ENCODE results near the gene DLST. TPM values are rescaled to one million over a fixed set of nuclear protein-coding genes. Genes with fewer than 3 reads are reported as not detected.

The DLST gene
- total RNA-seq, 1 donor = 62.6 TPM

- no peak for TF ChIP-seq CTCF (IDR thresholded peaks at IDR 0.05; ENCODE audit: insufficient read depth, low read depth, low read length)
- no peak overlapping the region for H3K4me3 ChIP-seq (ENCODE audit: low read depth, low read length)
These were observed 21.4 kb downstream of the DLST start for GRCh38 chr14:74902941-74903705.

GRCh38 chr14:74904635-74905503, 23.2 kb downstream of the DLST start:
- no peak for TF ChIP-seq CTCF (IDR thresholded peaks at IDR 0.05; ENCODE audit: insufficient read depth, low read depth, low read length)
- no peak overlapping the region for H3K4me3 ChIP-seq (ENCODE audit: low read depth, low read length)
- no peak for DNase-seq (ENCODE audit: low read depth)

More at GRCh38 chr14:74902941-74903705, 21.4 kb downstream of the DLST start:
- no peak for DNase-seq (ENCODE audit: low read depth)

- peak; percentile 61 for DNase-seq (ENCODE audit: low read depth)
- H3K4me3 ChIP-seq (ENCODE audit: low read depth, low read length) = no peak overlapping the region
- peak; percentile 95 for TF ChIP-seq CTCF (IDR thresholded peaks at IDR 0.05; ENCODE audit: insufficient read depth, low read depth, low read length)
These were observed 24.0 kb downstream of the DLST start for GRCh38 chr14:74905595-74906142.

- no peak for DNase-seq (ENCODE audit: low read depth)
- no peak overlapping the region for H3K4me3 ChIP-seq (ENCODE audit: low read depth, low read length)
- TF ChIP-seq CTCF (IDR thresholded peaks at IDR 0.05; ENCODE audit: insufficient read depth, low read depth, low read length) = peak; percentile 16
These were observed 25.3 kb downstream of the DLST start for GRCh38 chr14:74906925-74907521.

- no peak overlapping the region for H3K4me3 ChIP-seq (ENCODE audit: low read depth, low read length)
- DNase-seq (ENCODE audit: low read depth) = no peak
- TF ChIP-seq CTCF (IDR thresholded peaks at IDR 0.05; ENCODE audit: insufficient read depth, low read depth, low read length) = no peak
These were observed 26.0 kb downstream of the DLST start for GRCh38 chr14:74907744-74908143.

- no peak overlapping the region for H3K4me3 ChIP-seq (ENCODE audit: low read depth, low read length)
- DNase-seq (ENCODE audit: low read depth) = no peak
- TF ChIP-seq CTCF (IDR thresholded peaks at IDR 0.05; ENCODE audit: insufficient read depth, low read depth, low read length) = no peak
These were observed 27.2 kb downstream of the DLST start for GRCh38 chr14:74908861-74909341.
